Measurements from ENCODE around the gene POC1A.

Gene POC1A

DNA sequence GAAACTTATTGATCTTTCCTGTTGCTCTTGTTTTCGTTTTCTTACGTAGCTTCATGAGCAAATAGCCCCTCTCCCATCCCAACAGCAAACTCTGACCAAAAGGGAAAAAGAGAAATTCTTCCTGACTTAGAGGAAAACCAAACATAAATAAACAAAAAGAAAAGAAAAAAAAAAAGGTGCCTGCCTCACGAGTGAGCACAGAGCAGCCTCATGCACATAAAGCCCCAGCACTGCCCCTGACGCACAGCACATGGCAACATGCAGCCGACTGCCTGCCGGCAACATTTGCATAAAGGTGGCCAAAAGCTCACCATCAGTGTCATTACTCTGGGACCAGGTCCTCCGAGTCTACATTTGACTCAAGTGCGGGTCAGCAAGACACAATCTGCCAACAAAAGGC lies 6.4 kb downstream of the POC1A start:
- Histone ChIP-seq H3K27ac (no peak overlapping the region), H3K4me3 (ENCODE audit: low read depth, low read length) (no peak overlapping the region), H3K9me3 (ENCODE audit: severe bottlenecking) (no peaks in the 10 kb centered on the region), H3K27me3 (ENCODE audit: insufficient read depth, low read depth, severe bottlenecking) (no peaks in the 10 kb centered on the region), H3K36me3 (peaks cover 30% of the 10 kb centered on the region)
- no peak for DNase-seq
- TF ChIP-seq, protein P1, sequence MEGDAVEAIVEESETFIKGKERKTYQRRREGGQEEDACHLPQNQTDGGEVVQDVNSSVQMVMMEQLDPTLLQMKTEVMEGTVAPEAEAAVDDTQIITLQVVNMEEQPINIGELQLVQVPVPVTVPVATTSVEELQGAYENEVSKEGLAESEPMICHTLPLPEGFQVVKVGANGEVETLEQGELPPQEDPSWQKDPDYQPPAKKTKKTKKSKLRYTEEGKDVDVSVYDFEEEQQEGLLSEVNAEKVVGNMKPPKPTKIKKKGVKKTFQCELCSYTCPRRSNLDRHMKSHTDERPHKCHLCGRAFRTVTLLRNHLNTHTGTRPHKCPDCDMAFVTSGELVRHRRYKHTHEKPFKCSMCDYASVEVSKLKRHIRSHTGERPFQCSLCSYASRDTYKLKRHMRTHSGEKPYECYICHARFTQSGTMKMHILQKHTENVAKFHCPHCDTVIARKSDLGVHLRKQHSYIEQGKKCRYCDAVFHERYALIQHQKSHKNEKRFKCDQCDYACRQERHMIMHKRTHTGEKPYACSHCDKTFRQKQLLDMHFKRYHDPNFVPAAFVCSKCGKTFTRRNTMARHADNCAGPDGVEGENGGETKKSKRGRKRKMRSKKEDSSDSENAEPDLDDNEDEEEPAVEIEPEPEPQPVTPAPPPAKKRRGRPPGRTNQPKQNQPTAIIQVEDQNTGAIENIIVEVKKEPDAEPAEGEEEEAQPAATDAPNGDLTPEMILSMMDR (IDR thresholded peaks at IDR 0.05; ENCODE audit: low read depth, low read length): no peak

DNA sequence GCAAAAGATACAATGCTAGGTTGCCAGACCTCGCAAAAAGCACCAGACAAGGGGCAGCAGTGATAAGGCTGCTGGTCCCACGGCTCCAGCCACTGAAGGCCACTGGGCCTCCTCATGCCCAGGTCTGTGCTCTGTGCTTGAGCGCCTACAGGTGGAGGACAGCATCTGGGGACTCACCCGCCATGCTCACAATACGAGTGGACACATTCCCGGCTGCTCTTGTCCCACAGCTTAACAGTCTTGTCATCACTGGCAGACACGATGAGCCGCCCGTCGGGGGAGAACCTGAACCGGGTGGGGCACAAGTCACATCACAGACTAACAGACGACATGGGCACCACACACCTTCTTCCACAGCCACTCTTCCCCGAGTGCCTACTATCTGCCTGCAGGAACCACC lies 7.4 kb downstream of the POC1A start:
- H3K9me3 ChIP-seq (ENCODE audit: severe bottlenecking): no peaks in the 10 kb centered on the region
- DNase-seq: no peak
- no peaks in the 10 kb centered on the region for H3K27me3 ChIP-seq (ENCODE audit: insufficient read depth, low read depth, severe bottlenecking)
- H3K36me3 ChIP-seq: peaks cover 34% of the 10 kb centered on the region
- TF ChIP-seq, protein P1 (IDR thresholded peaks at IDR 0.05; ENCODE audit: low read depth, low read length): no peak
- no peak overlapping the region for H3K4me3 ChIP-seq (ENCODE audit: low read depth, low read length)
- H3K27ac ChIP-seq: no peak overlapping the region

DNA sequence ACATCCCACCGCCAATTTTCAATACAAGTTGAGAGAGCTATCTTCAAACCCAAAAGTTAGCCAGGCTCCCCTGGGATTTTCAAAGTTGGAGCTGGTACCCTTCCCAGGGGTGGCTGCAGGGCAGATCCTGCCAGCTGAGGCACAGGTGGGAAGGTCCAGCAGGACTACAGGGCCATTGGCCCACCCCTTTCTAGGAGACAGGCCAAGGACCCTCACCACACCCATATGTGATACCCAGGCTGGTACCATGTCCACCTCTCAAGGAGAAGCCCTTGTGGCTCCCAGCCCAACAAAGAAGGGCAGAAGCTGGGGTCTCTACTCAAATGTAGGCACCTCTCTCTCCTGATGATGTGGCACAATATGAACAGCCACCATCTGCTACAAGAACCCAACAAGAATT lies 8.0 kb downstream of the POC1A start:
- Histone ChIP-seq H3K4me3 (ENCODE audit: low read depth, low read length) (no peak overlapping the region), H3K27me3 (ENCODE audit: insufficient read depth, low read depth, severe bottlenecking) (no peaks in the 10 kb centered on the region), H3K36me3 (peaks cover 34% of the 10 kb centered on the region), H3K27ac (no peak overlapping the region), H3K9me3 (ENCODE audit: severe bottlenecking) (no peaks in the 10 kb centered on the region)
- TF ChIP-seq, protein P1 (IDR thresholded peaks at IDR 0.05; ENCODE audit: low read depth, low read length): no peak
- DNase-seq: no peak

DNA sequence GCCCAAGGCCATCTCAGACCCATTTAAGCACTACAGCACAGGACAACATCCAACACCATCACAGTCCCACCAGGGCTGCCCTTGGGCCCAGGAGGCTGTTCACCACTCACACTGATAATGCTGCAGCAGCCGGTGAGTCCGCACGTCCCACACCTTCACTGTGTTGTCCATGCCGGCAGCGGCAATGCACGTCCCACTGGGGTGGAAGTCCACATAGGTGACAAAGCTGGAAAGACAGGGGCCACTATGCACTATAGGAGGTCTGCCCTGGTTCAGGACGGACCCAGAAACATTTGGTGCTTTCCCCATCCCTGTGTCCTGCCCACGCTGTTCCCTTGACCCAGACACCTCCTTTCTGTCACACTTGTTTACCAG lies 8.5 kb downstream of the POC1A start:
- TF ChIP-seq, protein P1 (IDR thresholded peaks at IDR 0.05; ENCODE audit: low read depth, low read length): no peak
- Histone ChIP-seq H3K9me3 (ENCODE audit: severe bottlenecking) (no peaks in the 10 kb centered on the region), H3K36me3 (peaks cover 34% of the 10 kb centered on the region), H3K27me3 (ENCODE audit: insufficient read depth, low read depth, severe bottlenecking) (no peaks in the 10 kb centered on the region), H3K27ac (no peak overlapping the region), H3K4me3 (ENCODE audit: low read depth, low read length) (no peak overlapping the region)
- DNase-seq: no peak

DNA sequence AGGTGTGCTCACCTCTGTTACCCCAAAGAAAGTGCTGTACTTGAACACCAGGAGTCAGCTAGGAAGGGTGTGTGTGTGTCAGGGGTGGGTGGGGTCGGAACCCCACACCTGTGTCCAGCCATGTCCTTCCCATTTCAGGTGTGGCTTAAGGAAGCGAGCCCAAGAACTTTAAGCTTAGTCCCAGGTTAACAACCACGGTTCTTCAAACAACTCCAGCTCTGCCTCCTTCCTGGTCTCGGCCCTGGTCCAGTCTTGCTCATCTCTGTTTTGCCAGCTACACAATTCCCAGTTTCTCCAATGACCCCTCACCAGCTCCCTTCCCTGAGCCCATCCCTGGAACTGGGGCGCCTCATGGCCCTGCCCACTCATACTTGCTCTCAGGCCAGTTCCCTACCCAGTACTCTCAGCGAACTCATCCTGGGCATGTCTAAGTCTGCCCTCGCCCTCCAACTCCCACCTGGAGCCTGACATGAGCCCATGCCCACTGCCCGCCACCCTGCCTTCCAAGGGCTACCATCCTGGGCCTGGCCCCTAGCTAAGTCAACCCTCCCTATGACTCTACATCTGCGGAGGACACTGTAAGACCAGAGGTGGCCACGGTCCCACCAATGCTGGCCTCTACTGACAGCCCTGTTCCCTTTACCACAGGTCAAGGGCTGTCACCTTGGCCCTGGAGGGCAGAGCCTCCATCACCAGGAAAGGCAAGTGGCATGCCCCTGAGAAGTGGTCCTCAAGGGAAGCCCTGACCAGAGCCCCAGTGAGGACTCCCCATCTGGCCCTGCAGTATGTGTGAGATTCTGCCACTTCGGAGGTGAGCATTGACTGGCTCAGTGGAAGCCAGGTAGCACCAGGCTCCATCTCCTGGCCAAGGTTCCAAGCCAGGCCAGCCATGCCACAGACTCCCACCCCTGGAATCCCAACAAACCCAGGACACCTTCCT lies 9.2 kb downstream of the POC1A start:
- H3K36me3 ChIP-seq: peaks cover 35% of the 10 kb centered on the region
- TF ChIP-seq, protein P1 (IDR thresholded peaks at IDR 0.05; ENCODE audit: low read depth, low read length): no peak
- H3K9me3 ChIP-seq (ENCODE audit: severe bottlenecking): no peaks in the 10 kb centered on the region
- no peak for DNase-seq
- H3K4me3 ChIP-seq (ENCODE audit: low read depth, low read length): no peak overlapping the region
- H3K27me3 ChIP-seq (ENCODE audit: insufficient read depth, low read depth, severe bottlenecking): no peaks in the 10 kb centered on the region
- no peak overlapping the region for H3K27ac ChIP-seq

Measured in WERI-Rb-1 (cell line).